ENCODE data around the gene MACROD2.

DNA sequence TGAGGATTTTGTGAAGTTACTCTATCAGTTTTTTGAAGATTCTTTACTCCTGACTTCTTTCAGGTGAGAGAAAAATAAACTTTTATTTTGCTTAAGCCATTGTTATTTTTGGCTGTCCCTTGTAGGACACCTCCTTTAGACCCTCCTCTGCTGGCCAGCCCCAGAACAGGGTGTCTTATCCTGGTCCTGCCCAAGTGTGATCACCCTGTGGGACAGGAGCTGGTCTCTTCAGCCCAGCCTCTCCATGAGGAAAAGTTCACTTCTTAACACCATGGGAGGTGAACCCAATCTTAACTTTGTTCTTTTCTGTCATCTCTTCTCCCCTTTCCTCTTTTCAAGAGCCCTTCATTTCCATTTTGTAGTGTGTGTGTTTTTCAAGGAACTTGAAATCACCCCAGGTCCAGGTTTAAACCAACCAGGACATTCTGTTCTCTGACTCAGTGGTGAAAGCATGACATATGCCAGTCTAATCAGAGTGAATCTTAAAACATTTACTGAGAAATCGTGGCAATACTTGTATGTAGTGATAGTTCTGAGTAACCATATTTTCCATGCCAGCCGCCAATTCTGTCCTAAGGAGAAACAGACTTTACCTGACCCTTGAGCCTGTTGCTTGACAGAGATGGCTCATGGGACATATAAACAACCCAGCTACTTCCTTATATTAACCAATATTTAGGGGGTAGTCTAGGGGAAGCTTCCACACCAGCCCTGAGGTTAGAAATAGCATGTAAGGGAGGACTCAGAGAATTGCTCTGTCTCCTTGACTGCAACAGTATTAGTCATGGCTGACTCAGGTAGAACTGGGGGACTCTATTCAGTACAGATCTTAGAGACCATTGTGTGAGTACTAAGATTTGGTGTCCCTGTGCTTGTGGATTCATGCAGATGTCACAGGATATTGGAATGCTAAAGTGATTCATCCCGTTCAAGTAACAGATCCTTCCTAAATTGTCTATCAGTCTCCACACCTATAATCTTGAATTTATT is 293.3 kb downstream of the MACROD2 start:
- TF ChIP-seq, protein P1, sequence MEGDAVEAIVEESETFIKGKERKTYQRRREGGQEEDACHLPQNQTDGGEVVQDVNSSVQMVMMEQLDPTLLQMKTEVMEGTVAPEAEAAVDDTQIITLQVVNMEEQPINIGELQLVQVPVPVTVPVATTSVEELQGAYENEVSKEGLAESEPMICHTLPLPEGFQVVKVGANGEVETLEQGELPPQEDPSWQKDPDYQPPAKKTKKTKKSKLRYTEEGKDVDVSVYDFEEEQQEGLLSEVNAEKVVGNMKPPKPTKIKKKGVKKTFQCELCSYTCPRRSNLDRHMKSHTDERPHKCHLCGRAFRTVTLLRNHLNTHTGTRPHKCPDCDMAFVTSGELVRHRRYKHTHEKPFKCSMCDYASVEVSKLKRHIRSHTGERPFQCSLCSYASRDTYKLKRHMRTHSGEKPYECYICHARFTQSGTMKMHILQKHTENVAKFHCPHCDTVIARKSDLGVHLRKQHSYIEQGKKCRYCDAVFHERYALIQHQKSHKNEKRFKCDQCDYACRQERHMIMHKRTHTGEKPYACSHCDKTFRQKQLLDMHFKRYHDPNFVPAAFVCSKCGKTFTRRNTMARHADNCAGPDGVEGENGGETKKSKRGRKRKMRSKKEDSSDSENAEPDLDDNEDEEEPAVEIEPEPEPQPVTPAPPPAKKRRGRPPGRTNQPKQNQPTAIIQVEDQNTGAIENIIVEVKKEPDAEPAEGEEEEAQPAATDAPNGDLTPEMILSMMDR (IDR thresholded peaks at IDR 0.05): no peak
- no peak for TF ChIP-seq ZFX (IDR thresholded peaks at IDR 0.05; ENCODE audit: borderline replicate concordance)
